GM12872 (cell line): ENCODE results near the gene PTPN20.

Experiments
- TF ChIP-seq, protein P1 (sequence below): IDR thresholded peaks from 3 replicates; pipeline ENCODE4 v1.5.1; 2011; ENCODE audit warnings: low read depth, mild to moderate bottlenecking, low read length, moderate library complexity; ENCODE audit not compliant: insufficient read depth

Gene PTPN20

DNA sequence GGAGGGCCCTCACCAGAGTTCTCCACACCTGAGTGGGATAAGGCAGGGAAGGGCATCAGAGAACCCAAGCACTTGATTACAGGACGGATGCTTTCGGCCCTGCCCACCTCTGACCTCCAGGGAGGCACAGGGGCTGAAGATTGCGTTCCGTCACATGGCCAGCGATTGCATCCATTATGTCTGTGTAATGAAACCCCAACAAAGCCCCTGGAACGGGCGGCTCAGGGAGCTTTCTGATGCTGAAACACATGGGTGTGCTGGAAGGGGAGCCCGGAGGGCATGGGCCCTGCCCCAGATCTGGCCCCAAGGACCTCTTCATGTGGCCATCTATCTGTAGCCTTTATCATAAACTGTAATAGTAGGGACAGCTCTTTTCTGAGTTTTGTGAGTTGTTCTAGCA lies 117.2 kb downstream of the PTPN20 start:
- TF ChIP-seq, protein P1, sequence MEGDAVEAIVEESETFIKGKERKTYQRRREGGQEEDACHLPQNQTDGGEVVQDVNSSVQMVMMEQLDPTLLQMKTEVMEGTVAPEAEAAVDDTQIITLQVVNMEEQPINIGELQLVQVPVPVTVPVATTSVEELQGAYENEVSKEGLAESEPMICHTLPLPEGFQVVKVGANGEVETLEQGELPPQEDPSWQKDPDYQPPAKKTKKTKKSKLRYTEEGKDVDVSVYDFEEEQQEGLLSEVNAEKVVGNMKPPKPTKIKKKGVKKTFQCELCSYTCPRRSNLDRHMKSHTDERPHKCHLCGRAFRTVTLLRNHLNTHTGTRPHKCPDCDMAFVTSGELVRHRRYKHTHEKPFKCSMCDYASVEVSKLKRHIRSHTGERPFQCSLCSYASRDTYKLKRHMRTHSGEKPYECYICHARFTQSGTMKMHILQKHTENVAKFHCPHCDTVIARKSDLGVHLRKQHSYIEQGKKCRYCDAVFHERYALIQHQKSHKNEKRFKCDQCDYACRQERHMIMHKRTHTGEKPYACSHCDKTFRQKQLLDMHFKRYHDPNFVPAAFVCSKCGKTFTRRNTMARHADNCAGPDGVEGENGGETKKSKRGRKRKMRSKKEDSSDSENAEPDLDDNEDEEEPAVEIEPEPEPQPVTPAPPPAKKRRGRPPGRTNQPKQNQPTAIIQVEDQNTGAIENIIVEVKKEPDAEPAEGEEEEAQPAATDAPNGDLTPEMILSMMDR = no peak

DNA sequence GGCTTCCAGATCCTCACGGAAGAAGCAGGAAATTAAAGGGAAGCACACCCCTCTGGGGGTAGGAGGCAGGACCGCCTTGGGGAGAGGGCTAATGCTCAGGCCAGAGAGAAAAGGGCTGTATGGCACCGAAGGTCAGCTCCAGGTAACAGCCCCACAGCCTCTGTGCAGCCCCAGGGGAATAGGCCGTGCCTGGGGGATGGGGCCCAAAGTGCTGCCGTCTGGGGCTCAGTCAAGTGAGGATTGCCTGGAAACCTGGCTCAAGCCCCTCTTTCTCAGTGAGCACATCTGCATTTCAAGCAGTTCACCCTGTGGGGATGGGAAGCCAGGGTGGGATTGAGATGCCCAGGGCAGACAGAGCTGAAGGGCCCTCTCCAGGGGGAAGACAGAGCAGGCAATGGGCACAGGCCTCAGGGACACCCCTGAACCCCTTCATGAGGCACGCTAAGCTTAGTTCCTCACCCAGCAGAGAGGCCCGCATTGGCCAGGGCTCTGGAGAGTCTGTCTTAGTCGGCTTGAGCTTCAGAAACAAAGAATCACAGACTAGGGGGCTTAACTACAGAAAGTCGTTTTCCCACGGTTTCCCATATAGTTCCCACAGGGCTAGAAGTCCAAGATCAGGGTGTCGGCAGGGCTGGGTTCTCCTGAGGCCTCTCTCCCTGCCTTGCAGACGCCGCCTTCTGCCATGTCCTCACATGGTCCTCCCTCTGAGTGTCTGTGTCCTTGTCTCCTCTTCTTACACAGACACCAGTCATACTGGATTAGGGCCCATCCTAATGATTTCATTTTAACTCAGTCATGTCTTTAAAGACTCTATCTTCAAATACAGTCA lies 118.2 kb downstream of the PTPN20 start:
- TF ChIP-seq, protein P1 = no peak

DNA sequence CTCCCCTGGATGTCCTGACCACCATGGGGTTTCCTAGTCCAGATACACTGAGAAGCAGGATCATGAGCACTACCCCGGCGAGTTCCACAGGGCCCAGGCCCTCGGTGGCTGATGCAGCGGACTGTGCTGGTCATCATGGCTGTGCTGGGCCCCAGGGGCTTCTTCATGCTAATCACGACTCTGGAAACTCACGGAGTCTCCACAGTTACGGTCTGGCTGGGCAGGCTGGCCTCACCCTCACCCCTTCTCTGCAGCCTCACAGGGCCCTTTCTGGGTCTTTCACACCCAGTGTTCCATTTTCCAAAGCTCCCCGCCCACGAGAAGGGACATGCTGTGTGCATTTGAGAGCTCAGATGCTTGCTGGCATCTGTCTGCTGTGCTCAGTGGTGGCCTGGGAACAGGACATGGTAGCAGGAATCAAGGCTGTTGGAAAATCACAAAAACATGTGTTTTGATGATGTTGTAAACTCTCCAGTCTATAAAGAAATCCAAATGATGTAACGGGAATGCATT lies 119.0 kb downstream of the PTPN20 start:
- TF ChIP-seq, protein P1 = no peak

DNA sequence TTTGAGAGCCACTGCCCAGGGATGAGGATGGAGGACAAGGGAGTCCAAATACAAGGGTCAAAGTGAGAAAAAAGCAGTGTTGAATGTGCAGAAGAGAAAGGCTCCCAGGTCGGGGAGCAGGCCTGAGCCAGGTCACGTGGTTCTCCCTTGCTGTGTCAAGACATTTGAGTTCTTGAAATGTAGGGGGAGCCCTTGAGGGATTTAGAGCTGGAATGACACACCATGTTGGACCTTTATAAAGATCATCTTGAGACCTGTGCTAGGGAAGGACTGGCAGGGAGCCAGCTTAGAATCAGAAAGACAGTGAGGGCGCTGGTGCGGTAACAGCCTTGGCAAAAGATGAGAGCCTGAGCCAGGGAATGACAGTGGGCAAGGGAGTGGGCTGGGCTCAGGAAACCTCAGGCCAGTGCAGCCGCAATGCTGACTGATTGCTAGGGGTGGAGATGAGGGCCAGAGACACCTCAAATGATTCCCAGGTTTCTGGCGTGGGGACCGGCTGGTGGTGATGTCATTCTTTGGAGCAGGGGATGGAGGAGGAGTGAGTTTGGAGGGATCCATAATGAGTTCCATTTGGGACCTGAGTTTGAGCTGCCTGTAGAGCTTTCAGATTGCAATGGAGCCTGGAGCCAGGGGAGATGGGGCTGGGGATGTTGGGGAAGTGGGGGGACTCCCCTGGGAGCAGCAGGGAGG lies 120.1 kb downstream of the PTPN20 start:
- TF ChIP-seq, protein P1 = no peak

DNA sequence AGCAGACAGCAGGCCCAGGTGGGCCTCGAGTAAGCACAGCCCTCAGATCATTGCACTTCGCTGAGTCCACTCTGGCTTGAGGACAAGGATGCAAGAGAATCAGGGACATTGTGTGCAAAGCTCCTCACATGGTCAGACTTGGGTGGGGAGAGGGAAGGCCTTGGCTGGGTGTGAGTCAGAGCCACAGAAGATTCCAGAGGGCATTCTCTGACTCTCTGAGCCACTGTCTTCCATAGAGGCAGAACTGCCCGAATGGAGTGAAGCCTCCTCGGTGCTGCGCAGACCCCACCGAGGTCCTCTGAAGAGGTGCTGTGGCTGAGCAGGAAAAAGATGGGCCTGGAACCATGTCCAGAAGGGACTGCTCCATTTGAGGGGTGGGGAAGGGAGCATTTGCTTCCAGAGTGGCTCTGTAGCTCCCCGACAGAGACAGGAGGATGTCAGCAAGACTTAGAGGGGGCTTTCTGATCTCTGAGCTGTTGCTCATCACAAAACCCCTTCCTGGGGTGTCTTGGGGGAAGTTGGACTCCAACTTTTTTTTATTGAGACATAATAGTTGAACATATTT lies 120.8 kb downstream of the PTPN20 start:
- TF ChIP-seq, protein P1 = no peak

DNA sequence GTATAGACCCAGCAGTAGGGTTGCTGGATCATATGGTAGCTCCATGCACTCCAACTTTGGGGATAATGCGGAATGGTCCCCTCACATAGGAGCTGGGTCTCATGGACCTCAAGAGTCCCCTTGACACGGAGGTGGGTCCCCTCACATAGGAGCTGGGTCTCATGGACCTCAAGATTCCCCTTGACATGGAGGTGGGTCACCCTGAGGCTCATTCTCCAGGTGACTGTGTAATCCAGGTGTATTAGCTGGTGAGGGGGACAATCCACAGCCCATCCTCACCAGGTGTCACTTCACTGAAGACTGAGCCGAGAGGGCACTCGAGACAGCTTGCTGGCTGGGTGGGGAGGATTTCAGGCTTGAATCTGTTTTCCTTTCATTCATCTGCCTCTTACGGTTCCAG lies 121.9 kb downstream of the PTPN20 start:
- TF ChIP-seq, protein P1 = no peak

DNA sequence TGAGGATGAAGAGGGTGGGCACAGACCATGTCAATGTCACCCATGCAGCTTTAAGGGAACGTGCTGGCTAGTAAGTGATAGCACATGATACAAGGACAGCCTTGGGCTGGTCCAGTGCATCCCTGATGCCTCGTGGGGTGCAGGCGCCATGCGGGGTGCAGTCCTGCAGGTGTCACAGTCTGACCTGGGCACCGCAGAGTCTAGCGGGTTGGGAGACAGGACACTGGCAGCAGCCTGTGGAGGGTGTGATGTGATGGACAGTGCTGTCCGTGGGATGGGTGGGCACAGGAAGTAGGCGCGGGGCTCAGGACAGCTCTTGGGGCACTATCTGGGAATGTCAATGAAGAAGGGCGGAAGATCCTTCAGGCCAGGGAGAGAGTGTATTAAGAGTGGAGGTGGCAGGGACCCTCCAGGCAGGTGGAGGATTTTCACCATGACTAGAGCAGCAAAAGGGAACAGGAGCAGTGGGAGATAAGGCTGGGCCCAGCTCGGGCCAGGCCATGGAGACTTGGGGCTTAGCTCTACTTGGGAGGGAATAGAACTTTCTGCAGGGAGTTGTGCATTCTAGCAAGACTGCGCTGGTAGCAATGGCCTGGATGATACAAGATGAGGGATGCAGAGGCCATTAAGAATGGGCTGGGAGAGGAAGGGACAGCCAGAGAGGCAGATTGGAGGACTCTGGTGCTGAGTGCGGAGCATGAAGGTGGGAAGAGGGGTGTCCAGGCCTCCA lies 122.5 kb downstream of the PTPN20 start:
- TF ChIP-seq, protein P1 = no peak
